Measurements from ENCODE around the gene NT5C2.
"Not testable (repeated sequence)": the region's sequence is repeated elsewhere in the genome, so short reads cannot be mapped to it uniquely, and the experiment has no call there.

DNA sequence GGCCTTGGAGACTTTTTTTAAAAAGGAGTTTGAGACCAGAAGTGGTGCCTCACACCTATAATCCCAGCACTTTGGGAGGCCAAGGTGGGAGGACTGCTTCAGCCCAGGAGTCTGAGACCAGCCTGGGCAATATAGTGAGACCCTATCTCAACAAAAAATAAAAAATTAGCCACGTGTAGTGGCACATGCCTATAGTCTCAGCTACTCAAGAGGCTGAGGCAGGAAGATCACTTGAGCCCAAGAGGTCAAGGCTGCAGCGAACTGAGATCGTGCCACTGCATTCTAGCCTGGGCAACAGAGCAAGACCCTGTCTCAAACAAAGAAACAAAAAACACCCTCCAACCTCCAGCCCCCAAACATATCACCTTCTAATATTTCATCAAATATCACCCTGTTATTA is 49.4 kb downstream of the NT5C2 start:
- TF ChIP-seq, protein P1, sequence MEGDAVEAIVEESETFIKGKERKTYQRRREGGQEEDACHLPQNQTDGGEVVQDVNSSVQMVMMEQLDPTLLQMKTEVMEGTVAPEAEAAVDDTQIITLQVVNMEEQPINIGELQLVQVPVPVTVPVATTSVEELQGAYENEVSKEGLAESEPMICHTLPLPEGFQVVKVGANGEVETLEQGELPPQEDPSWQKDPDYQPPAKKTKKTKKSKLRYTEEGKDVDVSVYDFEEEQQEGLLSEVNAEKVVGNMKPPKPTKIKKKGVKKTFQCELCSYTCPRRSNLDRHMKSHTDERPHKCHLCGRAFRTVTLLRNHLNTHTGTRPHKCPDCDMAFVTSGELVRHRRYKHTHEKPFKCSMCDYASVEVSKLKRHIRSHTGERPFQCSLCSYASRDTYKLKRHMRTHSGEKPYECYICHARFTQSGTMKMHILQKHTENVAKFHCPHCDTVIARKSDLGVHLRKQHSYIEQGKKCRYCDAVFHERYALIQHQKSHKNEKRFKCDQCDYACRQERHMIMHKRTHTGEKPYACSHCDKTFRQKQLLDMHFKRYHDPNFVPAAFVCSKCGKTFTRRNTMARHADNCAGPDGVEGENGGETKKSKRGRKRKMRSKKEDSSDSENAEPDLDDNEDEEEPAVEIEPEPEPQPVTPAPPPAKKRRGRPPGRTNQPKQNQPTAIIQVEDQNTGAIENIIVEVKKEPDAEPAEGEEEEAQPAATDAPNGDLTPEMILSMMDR (IDR thresholded peaks at IDR 0.05; ENCODE audit: low read depth, low read length): not testable (repeated sequence)
- not testable (repeated sequence) for TF ChIP-seq POLR2A (IDR thresholded peaks at IDR 0.05; ENCODE audit: extremely low read depth, insufficient read length)
- TF ChIP-seq, protein P2, sequence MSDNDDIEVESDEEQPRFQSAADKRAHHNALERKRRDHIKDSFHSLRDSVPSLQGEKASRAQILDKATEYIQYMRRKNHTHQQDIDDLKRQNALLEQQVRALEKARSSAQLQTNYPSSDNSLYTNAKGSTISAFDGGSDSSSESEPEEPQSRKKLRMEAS (IDR thresholded peaks at IDR 0.05; ENCODE audit: low read depth, low read length): not testable (repeated sequence)

Data from NB4 (cell line).